Gastrocnemius medialis (tissue), 4 donors: Measurements from ENCODE around the gene NUCKS1. TPM values are rescaled to one million over a fixed set of nuclear protein-coding genes. Genes with fewer than 3 reads are reported as not detected.

Experiments used
- ATAC-seq, 2 donors: fragments of 150-250 bp; one replicate each; pipeline ENCODE4 v1.9.1; 2016
- DNase-seq, 2 donors: peaks; one replicate each; pipeline ENCODE4 v3.0.0-alpha.2; 2019
- H3K27ac ChIP-seq, 4 donors: fragments of 200-600 bp; sonication (generic); 1 replicate in 1 of 4; 2 replicates in 3 of 4; pipeline ENCODE4 v1.5.1; 2016 to 2018; ENCODE audit warnings: mild to moderate bottlenecking in 2 of 4, moderate library complexity in 1 of 4
- H3K27me3 ChIP-seq, 3 donors: fragments of 200-600 bp; sonication (generic) in 2 of 3; 1 replicate in 1 of 3; 2 replicates in 2 of 3; pipeline versions ENCODE4 v1.5.1 to v1.6.0; 2016 to 2019; ENCODE audit warnings: mild to moderate bottlenecking in 1 of 3, moderate library complexity in 1 of 3
- H3K36me3 ChIP-seq, 2 donors: fragments of 200-600 bp; sonication (generic) in 1 of 2; one replicate each; pipeline ENCODE4 v1.5.1; 2017 to 2018
- H3K4me1 ChIP-seq, 2 donors: fragments of 200-600 bp; sonication (generic) in 1 of 2; one replicate each; pipeline ENCODE4 v1.5.1; 2016 to 2017; ENCODE audit warnings: mild to moderate bottlenecking in 2 of 2
- H3K4me3 ChIP-seq, 4 donors: fragments of 200-600 bp; sonication (generic) in 3 of 4; 1 replicate in 1 of 4; 2 replicates in 3 of 4; pipeline ENCODE4 v1.5.1; 2016 to 2019; ENCODE audit warnings: mild to moderate bottlenecking in 2 of 4
- H3K9me3 ChIP-seq, 3 donors: fragments of 200-600 bp; sonication (generic) in 2 of 3; 1 replicate in 1 of 3; 2 replicates in 2 of 3; pipeline ENCODE4 v1.5.1; 2016 to 2019
- CTCF ChIP-seq, 5 experiments: fragments of 450-650 bp in 3 of 5; fragments of 200-600 bp in 2 of 5; sonication (generic) in 2 of 5; IDR thresholded peaks in 4 of 5; conservative IDR thresholded peaks in 1 of 5; 1 replicate in 4 of 5; 2 replicates in 1 of 5; pipeline ENCODE4 v1.5.1; 2016 to 2019; ENCODE audit warnings: antibody characterized with exemption in 5 of 5, mild to moderate bottlenecking in 3 of 5, moderate library complexity in 3 of 5
- POLR2A ChIP-seq, 2 donors: fragments of 450-650 bp; IDR thresholded peaks; one replicate each; pipeline ENCODE4 v1.6.1; 2017; ENCODE audit warnings: antibody characterized with exemption in 2 of 2, mild to moderate bottlenecking in 2 of 2, moderate library complexity in 2 of 2
- in situ Hi-C, 4 donors: fragments of 200-750 bp; cut with MboI; loops; one replicate each; pipeline versions ENCODE4 v1.15.0 to v1.8.0; 2017; ENCODE audit warnings: low sequenced_read_pairs in 4 of 4
- intact Hi-C: fragments of 100-400 bp; cut with DNase I; formaldehyde crosslinking; loops from one replicate; pipeline ENCODE4 v1.15.1; 2023; ENCODE audit warnings: low total_unique reads
- total RNA-seq, 4 donors: library from RNA; depleted of rRNA; stranded (reverse); fragments of >200 nt; gene quantifications; one replicate each; pipeline versions ENCODE4 v1.1.0 to v1.2.3, GENCODE V29; 2016

NUCKS1 gene
- total RNA-seq, 4 donors from 2014 or later: 45.5 to 69.7 (median 62.6) TPM

GRCh38 chr1:205714906-205715246, 35.1 kb downstream of the NUCKS1 start:
- in situ Hi-C loops (loop anchor here in 1 of 4 donors (5.0 kb wide), 1 partner anchor 53 kb away; no protein-coding TSS in a partner anchor), intact Hi-C loops (no loop called here)
- Histone ChIP-seq H3K36me3 (peaks cover 3 to 47% of the 10 kb centered on the region in 2 donors), H3K9me3 (no peaks in the 10 kb centered on the region), H3K27ac (no peak overlapping the region), H3K4me3 (no peak overlapping the region), H3K4me1 (peaks cover 8 to 11% of the 10 kb centered on the region in 2 donors), H3K27me3 (no peaks in the 10 kb centered on the region)
- no peak for DNase-seq
- TF ChIP-seq CTCF (IDR thresholded peaks at IDR 0.05 in 4 of 5, conservative IDR thresholded peaks at IDR 0.05 in 1 of 5): no peak
- TF ChIP-seq POLR2A (IDR thresholded peaks at IDR 0.05): no peak
- no peak for ATAC-seq

DNA sequence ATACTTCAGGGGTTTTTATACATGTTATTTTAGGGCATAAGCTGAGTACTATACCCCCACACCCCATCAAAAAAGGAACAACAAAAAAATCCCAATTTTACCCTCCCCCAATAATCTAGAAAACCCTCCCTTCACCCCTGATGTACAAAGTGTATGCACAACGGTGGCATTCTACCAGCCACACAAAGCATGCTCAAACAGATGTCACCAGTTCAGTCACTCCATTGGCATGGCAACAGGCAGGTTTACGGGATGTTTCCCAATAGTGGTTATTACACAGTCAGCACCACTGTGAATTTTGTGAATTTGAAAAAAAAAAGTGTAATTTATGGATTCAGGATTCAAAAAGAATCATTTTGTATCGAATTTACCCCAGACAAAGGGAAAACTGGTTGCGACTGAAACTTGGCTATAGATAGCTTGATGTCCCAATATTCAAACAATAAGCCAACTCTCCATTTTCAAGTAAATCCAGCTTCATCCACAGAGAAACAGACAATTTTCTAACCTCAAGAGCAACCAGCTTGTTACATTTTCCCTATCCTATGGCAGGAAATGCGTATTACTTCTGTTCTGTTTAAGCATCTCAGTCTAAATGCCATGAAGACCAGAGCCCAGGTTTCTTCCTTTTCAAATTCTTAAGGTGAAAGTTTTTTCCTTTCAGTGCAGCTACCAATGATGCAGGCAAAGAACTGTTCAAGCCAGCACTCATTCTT, 35.6 kb downstream of the NUCKS1 start:
- peaks cover 3 to 42% of the 10 kb centered on the region in 2 donors for H3K36me3 ChIP-seq
- peaks cover 11 to 13% of the 10 kb centered on the region in 2 donors for H3K4me1 ChIP-seq
- H3K27me3 ChIP-seq: no peaks in the 10 kb centered on the region
- no peak for ATAC-seq
- TF ChIP-seq CTCF (IDR thresholded peaks at IDR 0.05 in 4 of 5, conservative IDR thresholded peaks at IDR 0.05 in 1 of 5) (no peak), POLR2A (IDR thresholded peaks at IDR 0.05) (no peak)
- no peak overlapping the region for H3K4me3 ChIP-seq
- no peak for DNase-seq
- in situ Hi-C loops (loop anchor here in 1 of 4 donors (5.0 kb wide), 1 partner anchor 52 kb away; no protein-coding TSS in a partner anchor), intact Hi-C loops (no loop called here)
- H3K9me3 ChIP-seq: no peaks in the 10 kb centered on the region
- H3K27ac ChIP-seq: no peak overlapping the region

GRCh38 chr1:205711105-205712048, 38.6 kb downstream of the NUCKS1 start:
- intact Hi-C loops: loop anchor here (1.0 to 2.0 kb wide), 2 partner anchors 52 to 119 kb away; no protein-coding TSS in a partner anchor

More at GRCh38 chr1:205711105-205712048, 38.6 kb downstream of the NUCKS1 start:
- peak overlapping the region in 1 of 4 donors; percentile 49 for H3K27ac ChIP-seq
- H3K36me3 ChIP-seq: peaks cover 0 to 12% of the 10 kb centered on the region in 2 donors
- peaks cover 18 to 22% of the 10 kb centered on the region in 2 donors for H3K4me1 ChIP-seq
- ATAC-seq: peak; percentile 75 to 79
- H3K27me3 ChIP-seq: no peaks in the 10 kb centered on the region
- peak; percentile 32 for DNase-seq
- in situ Hi-C loops: loop anchor here in 1 of 4 donors (5.0 kb wide), 1 partner anchor 49 kb away; no protein-coding TSS in a partner anchor
- H3K4me3 ChIP-seq: no peak overlapping the region
- no peaks in the 10 kb centered on the region for H3K9me3 ChIP-seq
- TF ChIP-seq CTCF (IDR thresholded peaks at IDR 0.05 in 4 of 5, conservative IDR thresholded peaks at IDR 0.05 in 1 of 5): peak; percentile 68 to 86 (median 74)
- TF ChIP-seq POLR2A (IDR thresholded peaks at IDR 0.05): no peak
